Measurements from ENCODE around the gene NMRK2.

GRCh38 chr19:3910105-3910504 lies 22.8 kb upstream of the NMRK2 start:
- TF ChIP-seq CTCF (IDR thresholded peaks at IDR 0.05) (no peak), NR3C1 (IDR thresholded peaks at IDR 0.05) (no peak), MYC (IDR thresholded peaks at IDR 0.05; ENCODE audit: borderline replicate concordance, low read length) (no peak), CEBPB (IDR thresholded peaks at IDR 0.05) (no peak), POLR2A (IDR thresholded peaks at IDR 0.05; ENCODE audit: low read length) (no peak)
